SK-N-SH (cell line): ENCODE measurements around the gene MADCAM1. TPM values are rescaled to one million over a fixed set of nuclear protein-coding genes. Genes with fewer than 3 reads are reported as not detected.

Experiments
- CTCF ChIA-PET: fragments of 300-600, 350-600 bp; formaldehyde crosslinking; extraction: SDS; loops from one replicate; lab custom pipeline; 2021; lab: Yijun Ruan, JAX
- POLR2A ChIA-PET: fragments of 350-600 bp; sonication (Branson Sonifier 250); formaldehyde crosslinking; extraction: SDS; loops from one replicate; lab custom pipeline; 2020; ENCODE audit warnings: antibody characterized with exemption, inconsistent platforms; lab: Yijun Ruan, JAX
- DNase-seq: peaks from one replicate; pipeline ENCODE4 v3.0.0; 2012
- H2AFZ ChIP-seq: fragments of 200-600 bp; sonication (generic); 2 replicates; pipeline ENCODE4 v1.8.1; 2016; ENCODE audit warnings: antibody characterized with exemption, mild to moderate bottlenecking, low read depth
- H3F3A ChIP-seq: fragments of 200-600 bp; sonication (generic); replicated peaks from 2 replicates; pipeline ENCODE3; 2016; ENCODE audit warnings: antibody characterized with exemption, mild to moderate bottlenecking; ENCODE audit not compliant: insufficient read depth
- H3K27ac ChIP-seq, 2 experiments: fragments of 200-500 bp in 1 of 2; fragments of 200-600 bp in 1 of 2; sonication (Bioruptor generic) in 1 of 2; sonication (generic), shearing (Covaris generic) in 1 of 2; 2 replicates each; pipeline versions ENCODE4 v1.5.1 to v1.6.1; 2014 to 2016; ENCODE audit warnings: low read depth in 2 of 2, inconsistent platforms in 1 of 2, low read length in 1 of 2, mild to moderate bottlenecking in 1 of 2, mixed read lengths in 1 of 2
- H3K27me3 ChIP-seq: fragments of 200-600 bp; sonication (generic), shearing (Covaris generic); 2 replicates; pipeline ENCODE4 v1.6.1; 2016; ENCODE audit warnings: mixed run types; ENCODE audit not compliant: insufficient read depth
- H3K36me3 ChIP-seq, 2 experiments: fragments of 200-500 bp in 1 of 2; fragments of 200-600 bp in 1 of 2; sonication (Bioruptor generic) in 1 of 2; sonication (generic) in 1 of 2; replicated peaks in 1 of 2; 2 replicates each; pipeline versions ENCODE3 to v1.5.1; 2014 to 2016; ENCODE audit warnings: low read length in 1 of 2, mild to moderate bottlenecking in 1 of 2; ENCODE audit not compliant: insufficient read depth in 2 of 2, control insufficient read depth in 1 of 2
- H3K4me1 ChIP-seq, 2 experiments: fragments of 200-500 bp in 1 of 2; fragments of 200-600 bp in 1 of 2; sonication (Bioruptor generic) in 1 of 2; sonication (generic), shearing (Covaris generic) in 1 of 2; 2 replicates each; pipeline versions ENCODE4 v1.5.1 to v1.6.1; 2014 to 2016; ENCODE audit warnings: low read depth in 1 of 2, low read length in 1 of 2, mixed run types in 1 of 2; ENCODE audit not compliant: insufficient read depth in 2 of 2, control insufficient read depth in 1 of 2
- H3K4me2 ChIP-seq: fragments of 200-600 bp; sonication (generic), shearing (Covaris generic); 2 replicates; pipeline ENCODE4 v1.6.1; 2017; ENCODE audit warnings: mixed run types
- H3K4me3 ChIP-seq, 2 experiments: fragments of 200-500 bp in 1 of 2; fragments of 200-600 bp in 1 of 2; sonication (Bioruptor generic) in 1 of 2; sonication (generic), shearing (Covaris generic) in 1 of 2; 2 replicates each; pipeline versions ENCODE4 v1.5.1 to v1.8.1; 2014 to 2016; ENCODE audit warnings: low read depth in 2 of 2, inconsistent platforms in 1 of 2, low read length in 1 of 2, mild to moderate bottlenecking in 1 of 2, mixed read lengths in 1 of 2, moderate library complexity in 1 of 2
- H3K79me2 ChIP-seq: fragments of 200-600 bp; sonication (generic); 2 replicates; pipeline ENCODE4 v1.8.1; 2017; ENCODE audit warnings: mild to moderate bottlenecking; ENCODE audit not compliant: insufficient read depth
- H3K9ac ChIP-seq: fragments of 200-600 bp; sonication (generic); 2 replicates; pipeline ENCODE4 v1.6.1; 2017; ENCODE audit warnings: mixed run types
- H3K9me2 ChIP-seq: fragments of 200-600 bp; sonication (generic); 2 replicates; pipeline ENCODE4 v1.6.1; 2017; ENCODE audit warnings: mixed run types
- H3K9me3 ChIP-seq: fragments of 200-600 bp; sonication (generic); 2 replicates; pipeline ENCODE4 v1.6.1; 2017; ENCODE audit warnings: mixed run types, mild to moderate bottlenecking, moderate library complexity
- H4K20me1 ChIP-seq: fragments of 200-600 bp; sonication (generic); 2 replicates; pipeline ENCODE4 v1.6.1; 2017; ENCODE audit warnings: mild to moderate bottlenecking, mixed run types; ENCODE audit not compliant: insufficient read depth
- CHD2 ChIP-seq: fragments of 150-350 bp; IDR thresholded peaks from 2 replicates; pipeline ENCODE4 v1.6.1; 2018; ENCODE audit warnings: low read length; ENCODE audit not compliant: partially characterized antibody
- ELF1 ChIP-seq: IDR thresholded peaks from 2 replicates; pipeline ENCODE4 v1.4.0; 2012
- FOSL2 ChIP-seq: IDR thresholded peaks from 2 replicates; pipeline ENCODE4 v1.4.0; 2012; ENCODE audit warnings: low read depth, mild to moderate bottlenecking, moderate library complexity, borderline replicate concordance
- FOXM1 ChIP-seq: IDR thresholded peaks from 2 replicates; pipeline ENCODE4 v1.4.0; 2012; ENCODE audit warnings: low read depth, mild to moderate bottlenecking
- GABPA ChIP-seq: IDR thresholded peaks from 2 replicates; pipeline ENCODE4 v1.4.0; 2012; ENCODE audit warnings: low read depth, mild to moderate bottlenecking
- NFIC ChIP-seq: IDR thresholded peaks from 2 replicates; pipeline ENCODE4 v1.4.0; 2012; ENCODE audit warnings: borderline replicate concordance
- NRF1 ChIP-seq: IDR thresholded peaks from 2 replicates; pipeline ENCODE4 v1.6.1; 2012; ENCODE audit warnings: low read depth, mild to moderate bottlenecking, low read length
- POLR2AphosphoS5 ChIP-seq: IDR thresholded peaks from 2 replicates; pipeline ENCODE4 v1.6.1; 2012; ENCODE audit warnings: low read depth, low read length
- RXRA ChIP-seq: IDR thresholded peaks from 2 replicates; pipeline ENCODE4 v1.4.0; 2012; ENCODE audit warnings: low read depth, mild to moderate bottlenecking, borderline replicate concordance
- SIN3A ChIP-seq: IDR thresholded peaks from 2 replicates; pipeline ENCODE4 v1.6.1; 2012; ENCODE audit warnings: low read depth, mild to moderate bottlenecking, low read length, moderate library complexity, borderline replicate concordance
- SMC3 ChIP-seq: IDR thresholded peaks from 2 replicates; pipeline ENCODE4 v1.6.1; 2012; ENCODE audit warnings: low read depth, low read length, improper control_type of control experiment
- TAF1 ChIP-seq: IDR thresholded peaks from 2 replicates; pipeline ENCODE4 v1.6.1; 2012; ENCODE audit warnings: low read depth, mild to moderate bottlenecking, low read length, moderate library complexity, borderline replicate concordance
- TCF12 ChIP-seq: IDR thresholded peaks from 2 replicates; pipeline ENCODE4 v1.4.0; 2012
- USF1 ChIP-seq: IDR thresholded peaks from 2 replicates; pipeline ENCODE4 v1.4.0; 2012; ENCODE audit warnings: low read depth, borderline replicate concordance
- YY1 ChIP-seq: IDR thresholded peaks from 2 replicates; pipeline ENCODE4 v1.4.0; 2012; ENCODE audit warnings: low read depth, mild to moderate bottlenecking
- WGBS: methylation state at CpG from one replicate; pipeline ENCODE4 v1.1.6; 2017; ENCODE audit warnings: low lambda C conversion rate; 5-methylcytosine and 5-hydroxymethylcytosine counted together
- polyA plus RNA-seq, 3 experiments: library from polyadenylated mRNA; depleted of rRNA; stranded (reverse); fragments of >200 nt; gene quantifications; 2 replicates each; pipeline ENCODE4 v1.2.3, GENCODE V29; 2012
- TF ChIP-seq, protein P1 (sequence below): IDR thresholded peaks from 2 replicates; pipeline ENCODE4; 2012

The MADCAM1 gene
- polyA plus RNA-seq, 1 of the 3 experiments (the other 2 are of a cell fraction): 0.81 TPM

DNA sequence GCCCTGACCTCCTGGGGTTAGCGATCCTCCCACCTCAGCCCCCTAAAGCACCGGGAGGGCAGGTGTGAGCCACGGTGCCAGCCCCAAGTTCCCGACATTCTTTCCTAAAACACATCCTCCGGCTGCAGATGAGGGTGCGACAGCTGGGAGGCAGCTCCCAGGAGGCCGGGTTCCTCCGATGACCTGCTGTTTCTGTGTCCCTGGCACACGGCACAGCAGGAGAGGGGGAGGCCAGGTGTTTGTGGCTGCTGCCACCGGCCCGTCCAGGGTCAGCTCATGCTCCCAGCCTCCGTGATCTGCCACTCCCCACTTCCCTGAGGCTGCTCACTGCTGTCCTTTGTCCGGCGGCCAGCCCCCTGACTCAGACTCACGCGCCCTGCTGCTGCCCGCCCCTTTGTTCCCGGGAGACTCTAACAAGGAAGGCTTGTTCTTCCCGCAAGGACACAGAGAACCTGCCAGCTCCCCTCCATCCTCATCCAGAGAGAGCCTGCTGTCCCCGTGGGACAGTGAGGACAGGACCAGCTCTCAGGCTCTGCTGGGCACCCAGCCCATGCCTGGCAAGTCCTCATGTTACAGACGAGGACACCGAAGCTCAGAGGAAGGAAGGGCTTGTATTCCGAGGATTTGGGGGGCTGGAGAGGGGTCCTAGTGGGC lies 10.6 kb upstream of the MADCAM1 start:
- Histone ChIP-seq H3K36me3 (no peaks in the 10 kb centered on the region), H3K9me2 (no peaks in the 10 kb centered on the region), H2AFZ (no peak overlapping the region), H3K9me3 (no peaks in the 10 kb centered on the region), H3K4me3 (no peak overlapping the region), H3F3A (peaks cover 15% of the 10 kb centered on the region), H3K79me2 (no peaks in the 10 kb centered on the region), H3K9ac (no peak overlapping the region), H3K4me1 (peaks cover 0 to 21% of the 10 kb centered on the region in 2 experiments; a peak in 1 of 4 replicates), H3K27me3 (no peaks in the 10 kb centered on the region), H4K20me1 (no peaks in the 10 kb centered on the region), H3K27ac (no peak overlapping the region), H3K4me2 (no peak overlapping the region)
- ChIA-PET POLR2A (no interaction called here), CTCF (interaction anchor here (1.6 kb wide), 1 partner anchor 21 kb away, joined by 9 read pairs; the partner anchor contains the start of gene TPGS1)
- peak; percentile 12 for DNase-seq
- 58% methylated on average over 13 of the region's 23 CpGs for WGBS
- TF ChIP-seq FOSL2: no peak
- TF ChIP-seq, all 33 proteins: peak for 0

DNA sequence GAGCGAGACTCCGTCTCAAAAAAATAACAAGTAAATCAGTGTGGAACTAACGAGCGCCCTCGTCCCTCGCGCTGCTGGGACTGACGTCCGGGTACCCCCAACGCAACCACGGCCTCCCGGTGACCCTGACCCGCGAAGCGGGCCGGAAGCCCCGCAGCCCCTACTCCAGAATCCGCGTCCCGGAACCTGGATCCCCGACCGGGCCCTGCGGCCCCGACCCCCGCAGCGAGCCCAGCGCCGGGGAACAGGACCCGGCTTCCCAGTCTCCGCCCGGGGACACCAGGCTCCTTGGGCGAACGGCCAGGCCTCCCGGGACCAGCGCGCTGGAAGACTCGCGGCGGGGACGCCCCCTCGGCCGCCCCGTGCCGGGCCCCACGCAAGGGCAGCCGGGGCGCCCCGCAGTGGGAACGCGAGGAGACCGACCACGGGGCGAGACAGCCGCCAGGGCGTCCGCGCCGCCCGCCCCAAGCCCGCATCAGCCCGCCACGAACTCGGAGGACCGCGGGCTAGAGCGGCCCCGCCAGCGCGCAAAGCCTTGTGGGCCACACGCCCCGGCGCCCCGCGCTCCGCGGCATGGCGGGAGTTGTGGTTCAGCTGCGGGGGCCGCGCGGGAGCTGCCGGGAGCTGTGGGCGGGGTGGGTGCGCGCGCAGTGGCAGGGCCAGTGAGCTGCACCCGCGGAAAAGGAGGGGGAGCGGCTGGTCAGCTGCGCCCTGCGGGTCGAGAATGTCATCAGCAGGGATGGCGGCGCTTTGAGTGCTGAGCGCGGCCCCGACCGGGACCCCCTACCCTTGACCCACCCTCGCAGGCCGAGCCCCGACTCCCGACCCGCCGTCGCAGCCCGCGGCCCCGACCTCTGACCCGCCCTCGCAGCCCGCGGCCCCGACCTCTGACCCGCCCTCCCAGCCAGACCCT lies 7.5 kb upstream of the MADCAM1 start:
- Histone ChIP-seq H3K36me3 (no peaks in the 10 kb centered on the region), H3K27ac (peak overlapping the region; percentile 76 to 92), H2AFZ (peak overlapping the region; percentile 88; the same call in 1 of the 2 replicates), H3K9me2 (no peaks in the 10 kb centered on the region), H3K27me3 (no peaks in the 10 kb centered on the region), H3K9me3 (no peaks in the 10 kb centered on the region), H3K4me3 (peak overlapping the region; percentile 84), H3K4me1 (peaks cover 0 to 7% of the 10 kb centered on the region in 2 experiments; a peak in 1 of 4 replicates), H3K9ac (peak overlapping the region; percentile 97), H4K20me1 (no peaks in the 10 kb centered on the region), H3K4me2 (peak overlapping the region; percentile 96), H3K79me2 (no peaks in the 10 kb centered on the region)
- POLR2A ChIA-PET: interaction anchor here (0.9 kb wide), 1 partner anchor 18 kb away, joined by 7 read pairs; no protein-coding TSS in a partner anchor
- DNase-seq: peak; percentile 99
- 2% methylated on average over 38 of the region's 114 CpGs for WGBS
- CTCF ChIA-PET: interaction anchor here (0.9 to 2.7 kb wide), 4 partner anchors 9 to 105 kb away, joined by 4 to 11 read pairs (median 8); no protein-coding TSS in a partner anchor
- peak; percentile 72 for TF ChIP-seq NRF1
- peak; percentile 80 for TF ChIP-seq CHD2
- 0 out of 2 replicates have a peak, but pooled peaks have one; percentile 14 for TF ChIP-seq USF1
- no peak for TF ChIP-seq RXRA
- TF ChIP-seq FOXM1: no peak
- no peak for TF ChIP-seq NFIC
- peak; percentile 69; the same call in 1 of the 2 replicates for TF ChIP-seq YY1
- peak; percentile 58 for TF ChIP-seq GABPA
- TF ChIP-seq TCF12: no peak
- TF ChIP-seq, protein P1, sequence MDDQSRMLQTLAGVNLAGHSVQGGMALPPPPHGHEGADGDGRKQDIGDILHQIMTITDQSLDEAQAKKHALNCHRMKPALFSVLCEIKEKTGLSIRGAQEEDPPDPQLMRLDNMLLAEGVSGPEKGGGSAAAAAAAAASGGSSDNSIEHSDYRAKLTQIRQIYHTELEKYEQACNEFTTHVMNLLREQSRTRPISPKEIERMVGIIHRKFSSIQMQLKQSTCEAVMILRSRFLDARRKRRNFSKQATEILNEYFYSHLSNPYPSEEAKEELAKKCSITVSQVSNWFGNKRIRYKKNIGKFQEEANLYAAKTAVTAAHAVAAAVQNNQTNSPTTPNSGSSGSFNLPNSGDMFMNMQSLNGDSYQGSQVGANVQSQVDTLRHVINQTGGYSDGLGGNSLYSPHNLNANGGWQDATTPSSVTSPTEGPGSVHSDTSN: peak; percentile 18; the same call in 1 of the 2 replicates
- TF ChIP-seq POLR2AphosphoS5: peak; percentile 70
- TF ChIP-seq TAF1: peak; percentile 81
- peak; percentile 82 for TF ChIP-seq SIN3A
- no peak for TF ChIP-seq SMC3
- TF ChIP-seq ELF1: peak; percentile 33; the same call in 1 of the 2 replicates
- TF ChIP-seq, all 33 proteins: peak for 10
- peaks cover 7% of the 10 kb centered on the region for H3F3A ChIP-seq
